ENCODE measurements around the gene CCDC69.

DNA sequence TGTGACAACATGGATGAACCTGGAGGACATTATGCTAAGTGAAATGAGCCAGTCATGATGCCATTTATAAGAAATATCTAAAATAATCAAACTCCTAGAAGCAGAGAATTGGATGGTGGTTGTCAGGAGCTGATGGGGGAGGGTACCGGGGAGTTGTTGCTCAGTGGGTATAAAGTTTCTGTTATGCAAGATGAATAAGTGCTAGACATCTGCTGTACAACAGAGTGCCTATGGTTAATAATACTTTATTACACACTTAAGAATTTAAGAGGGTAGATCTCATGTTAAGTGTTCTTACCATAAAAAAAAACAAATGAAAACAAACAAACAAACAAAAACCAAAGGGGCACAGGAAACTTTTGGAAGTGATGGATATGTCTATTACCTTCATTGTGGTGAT lies 13.0 kb upstream of the CCDC69 start:
- TF ChIP-seq POLR2A (IDR thresholded peaks at IDR 0.05), result no peak
- TF ChIP-seq, protein P1, sequence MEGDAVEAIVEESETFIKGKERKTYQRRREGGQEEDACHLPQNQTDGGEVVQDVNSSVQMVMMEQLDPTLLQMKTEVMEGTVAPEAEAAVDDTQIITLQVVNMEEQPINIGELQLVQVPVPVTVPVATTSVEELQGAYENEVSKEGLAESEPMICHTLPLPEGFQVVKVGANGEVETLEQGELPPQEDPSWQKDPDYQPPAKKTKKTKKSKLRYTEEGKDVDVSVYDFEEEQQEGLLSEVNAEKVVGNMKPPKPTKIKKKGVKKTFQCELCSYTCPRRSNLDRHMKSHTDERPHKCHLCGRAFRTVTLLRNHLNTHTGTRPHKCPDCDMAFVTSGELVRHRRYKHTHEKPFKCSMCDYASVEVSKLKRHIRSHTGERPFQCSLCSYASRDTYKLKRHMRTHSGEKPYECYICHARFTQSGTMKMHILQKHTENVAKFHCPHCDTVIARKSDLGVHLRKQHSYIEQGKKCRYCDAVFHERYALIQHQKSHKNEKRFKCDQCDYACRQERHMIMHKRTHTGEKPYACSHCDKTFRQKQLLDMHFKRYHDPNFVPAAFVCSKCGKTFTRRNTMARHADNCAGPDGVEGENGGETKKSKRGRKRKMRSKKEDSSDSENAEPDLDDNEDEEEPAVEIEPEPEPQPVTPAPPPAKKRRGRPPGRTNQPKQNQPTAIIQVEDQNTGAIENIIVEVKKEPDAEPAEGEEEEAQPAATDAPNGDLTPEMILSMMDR (IDR thresholded peaks at IDR 0.05), result no peak
- TF ChIP-seq POLR2AphosphoS5 (IDR thresholded peaks at IDR 0.05), result no peak
- no peak for TF ChIP-seq EP300 (IDR thresholded peaks at IDR 0.05)
